Sigmoid colon (tissue), 7 donors: ENCODE data around the gene ZFP91. TPM values are rescaled to one million over a fixed set of nuclear protein-coding genes. Genes with fewer than 3 reads are reported as not detected.

Experiments used
- DNase-seq: peaks from one replicate; pipeline ENCODE4 v3.0.0-alpha.2; 2019
- H3K27ac ChIP-seq, 4 donors: fragments of 200-600 bp; sonication (generic); one replicate each; pipeline ENCODE4 v1.5.1; 2016 to 2019; ENCODE audit warnings: mild to moderate bottlenecking in 1 of 4
- H3K27me3 ChIP-seq, 3 donors: fragments of 200-600 bp; sonication (generic); one replicate each; pipeline ENCODE4 v1.5.1; 2019; ENCODE audit warnings: mild to moderate bottlenecking in 1 of 3
- H3K36me3 ChIP-seq, 4 donors: fragments of 200-600 bp; sonication (generic); one replicate each; pipeline ENCODE4 v1.5.1; 2016 to 2019
- H3K4me1 ChIP-seq, 4 donors: fragments of 200-600 bp; sonication (generic); one replicate each; pipeline ENCODE4 v1.5.1; 2017 to 2019
- H3K4me3 ChIP-seq, 4 donors: fragments of 200-600 bp; sonication (generic); one replicate each; pipeline ENCODE4 v1.5.1; 2017 to 2019; ENCODE audit warnings: mild to moderate bottlenecking in 2 of 4, moderate library complexity in 1 of 4
- H3K9me3 ChIP-seq, 4 donors: fragments of 200-600 bp in 3 of 4; sonication (generic) in 3 of 4; one replicate each; pipeline versions ENCODE4 v1.5.1 to v1.6.1; 2013 to 2019
- EP300 ChIP-seq, 4 donors: sonication (generic); formaldehyde crosslinking; IDR thresholded peaks; one replicate each; pipeline ENCODE4 v1.6.1; 2017; ENCODE audit warnings: antibody characterized with exemption in 4 of 4
- POLR2A ChIP-seq, 2 donors: fragments of 450-650 bp; IDR thresholded peaks; one replicate each; pipeline ENCODE4 v1.6.1; 2016; ENCODE audit warnings: antibody characterized with exemption in 2 of 2, mild to moderate bottlenecking in 2 of 2, moderate library complexity in 2 of 2
- POLR2AphosphoS5 ChIP-seq, 4 donors: sonication (generic); formaldehyde crosslinking; IDR thresholded peaks; one replicate each; pipeline ENCODE4 v1.6.1; 2017; ENCODE audit warnings: antibody characterized with exemption in 4 of 4
- WGBS, 2 donors: extraction: QIAGEN DNeasy Blood & Tissue Kit; methylation state at CpG; one replicate each; pipeline ENCODE4 v1.1.7; 2013; 5-methylcytosine and 5-hydroxymethylcytosine counted together
- intact Hi-C: fragments of 100-400 bp; cut with DNase I; formaldehyde crosslinking; loops from one replicate; pipeline ENCODE4 v1.15.1; 2023
- polyA plus RNA-seq, 3 donors: library from polyadenylated mRNA; stranded (reverse); fragments of 200-250 nt; gene quantifications; one replicate each; pipeline ENCODE4 v1.2.3, GENCODE V29; 2013
- total RNA-seq, 4 donors: library from RNA; depleted of rRNA; stranded (reverse); fragments of >200 nt; gene quantifications; one replicate each; pipeline ENCODE4 v1.1.0, GENCODE V29; 2016
- TF ChIP-seq, protein P1 (sequence below), 4 experiments: fragments of 450-650 bp in 3 of 4; fragments of 200-600 bp in 1 of 4; IDR thresholded peaks; one replicate each; pipeline ENCODE4 v1.5.1; 2016 to 2019; ENCODE audit warnings: antibody characterized with exemption in 4 of 4, mild to moderate bottlenecking in 3 of 4, moderate library complexity in 2 of 4
- donor health status: healthy with polysubstance abuse.
- donor health status: Bipolar disorder and iron deficiency.
- donor health status: healthy.

Gene ZFP91
- total and polyA plus RNA-seq, 7 donors, result 31.6 to 77.4 (median 68.4) TPM

DNA sequence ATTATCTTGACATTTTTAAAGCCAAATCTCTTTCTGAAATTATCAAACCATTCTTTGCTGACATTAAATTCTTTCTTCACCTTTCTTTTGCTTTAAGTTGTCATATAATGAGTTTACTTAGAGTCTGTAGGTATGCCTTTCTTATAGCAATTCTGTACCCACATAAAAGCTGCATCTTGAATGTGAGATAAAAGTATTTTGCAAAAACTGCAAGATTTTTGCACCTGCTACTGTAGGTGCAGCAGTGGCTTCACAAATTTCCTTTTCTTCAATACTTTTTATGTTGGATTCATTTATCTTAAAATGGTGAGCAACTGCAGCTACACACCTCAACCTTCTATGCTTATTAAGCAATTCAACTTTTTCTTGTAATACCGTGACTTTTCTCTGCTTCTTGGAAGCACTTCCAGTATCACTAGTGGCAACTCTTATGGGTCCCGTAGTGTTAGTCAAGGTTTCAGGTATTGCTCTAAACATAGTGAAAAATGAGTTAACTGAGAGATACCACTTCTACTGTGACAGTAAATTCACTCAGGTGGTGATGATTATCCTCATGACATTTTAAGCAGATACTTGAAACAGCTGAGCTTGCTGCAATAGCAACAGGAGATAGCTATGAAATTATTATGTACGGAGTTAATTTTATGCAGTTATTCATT, 18.8 kb downstream of the ZFP91 start:
- TF ChIP-seq, protein P1, sequence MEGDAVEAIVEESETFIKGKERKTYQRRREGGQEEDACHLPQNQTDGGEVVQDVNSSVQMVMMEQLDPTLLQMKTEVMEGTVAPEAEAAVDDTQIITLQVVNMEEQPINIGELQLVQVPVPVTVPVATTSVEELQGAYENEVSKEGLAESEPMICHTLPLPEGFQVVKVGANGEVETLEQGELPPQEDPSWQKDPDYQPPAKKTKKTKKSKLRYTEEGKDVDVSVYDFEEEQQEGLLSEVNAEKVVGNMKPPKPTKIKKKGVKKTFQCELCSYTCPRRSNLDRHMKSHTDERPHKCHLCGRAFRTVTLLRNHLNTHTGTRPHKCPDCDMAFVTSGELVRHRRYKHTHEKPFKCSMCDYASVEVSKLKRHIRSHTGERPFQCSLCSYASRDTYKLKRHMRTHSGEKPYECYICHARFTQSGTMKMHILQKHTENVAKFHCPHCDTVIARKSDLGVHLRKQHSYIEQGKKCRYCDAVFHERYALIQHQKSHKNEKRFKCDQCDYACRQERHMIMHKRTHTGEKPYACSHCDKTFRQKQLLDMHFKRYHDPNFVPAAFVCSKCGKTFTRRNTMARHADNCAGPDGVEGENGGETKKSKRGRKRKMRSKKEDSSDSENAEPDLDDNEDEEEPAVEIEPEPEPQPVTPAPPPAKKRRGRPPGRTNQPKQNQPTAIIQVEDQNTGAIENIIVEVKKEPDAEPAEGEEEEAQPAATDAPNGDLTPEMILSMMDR (IDR thresholded peaks at IDR 0.05), result no peak
- TF ChIP-seq POLR2A (IDR thresholded peaks at IDR 0.05), result no peak
- no peak for TF ChIP-seq EP300 (IDR thresholded peaks at IDR 0.05)
- no peak for TF ChIP-seq POLR2AphosphoS5 (IDR thresholded peaks at IDR 0.05)
- intact Hi-C loops, result no loop called here
- Histone ChIP-seq H3K27me3 (no peaks in the 10 kb centered on the region), H3K27ac (no peak overlapping the region), H3K4me3 (no peak overlapping the region), H3K36me3 (no peaks in the 10 kb centered on the region), H3K9me3 (no peaks in the 10 kb centered on the region), H3K4me1 (peaks cover 0 to 42% (median 26%) of the 10 kb centered on the region in 4 donors)
- 19 to 56% methylated on average over 3 of the region's 3 CpGs for WGBS, 2 donors
- DNase-seq, result no peak

DNA sequence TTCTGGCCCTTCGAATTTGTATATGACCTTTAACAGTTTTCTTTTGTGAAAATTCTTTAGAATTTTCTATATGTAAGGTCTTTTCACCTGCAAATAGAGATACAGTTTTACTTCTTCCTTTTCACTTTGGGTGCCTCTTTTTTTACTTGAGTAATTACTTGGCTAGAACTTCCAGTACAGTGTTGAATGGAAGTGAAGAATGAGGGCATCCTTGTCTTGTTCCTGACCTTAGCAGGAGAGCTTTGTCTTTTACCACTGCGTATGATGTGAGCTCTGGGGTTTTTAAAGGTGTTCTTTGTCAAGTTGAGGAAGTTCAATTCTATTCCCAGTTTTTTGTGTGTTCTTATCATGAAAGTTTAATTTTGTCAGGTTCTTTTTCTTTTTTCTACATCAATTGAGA, 21.6 kb downstream of the ZFP91 start:
- Histone ChIP-seq H3K27ac (no peak overlapping the region), H3K36me3 (no peaks in the 10 kb centered on the region), H3K4me1 (peaks cover 0 to 39% (median 15%) of the 10 kb centered on the region in 4 donors), H3K9me3 (no peaks in the 10 kb centered on the region), H3K27me3 (no peaks in the 10 kb centered on the region), H3K4me3 (no peak overlapping the region)
- intact Hi-C loops, result no loop called here
- TF ChIP-seq POLR2A (IDR thresholded peaks at IDR 0.05) (no peak), EP300 (IDR thresholded peaks at IDR 0.05) (no peak), POLR2AphosphoS5 (IDR thresholded peaks at IDR 0.05) (no peak)
- TF ChIP-seq, protein P1 (IDR thresholded peaks at IDR 0.05), result no peak
- 90 to 94% methylated on average over 2 of the region's 2 CpGs for WGBS, 2 donors
- no peak for DNase-seq

DNA sequence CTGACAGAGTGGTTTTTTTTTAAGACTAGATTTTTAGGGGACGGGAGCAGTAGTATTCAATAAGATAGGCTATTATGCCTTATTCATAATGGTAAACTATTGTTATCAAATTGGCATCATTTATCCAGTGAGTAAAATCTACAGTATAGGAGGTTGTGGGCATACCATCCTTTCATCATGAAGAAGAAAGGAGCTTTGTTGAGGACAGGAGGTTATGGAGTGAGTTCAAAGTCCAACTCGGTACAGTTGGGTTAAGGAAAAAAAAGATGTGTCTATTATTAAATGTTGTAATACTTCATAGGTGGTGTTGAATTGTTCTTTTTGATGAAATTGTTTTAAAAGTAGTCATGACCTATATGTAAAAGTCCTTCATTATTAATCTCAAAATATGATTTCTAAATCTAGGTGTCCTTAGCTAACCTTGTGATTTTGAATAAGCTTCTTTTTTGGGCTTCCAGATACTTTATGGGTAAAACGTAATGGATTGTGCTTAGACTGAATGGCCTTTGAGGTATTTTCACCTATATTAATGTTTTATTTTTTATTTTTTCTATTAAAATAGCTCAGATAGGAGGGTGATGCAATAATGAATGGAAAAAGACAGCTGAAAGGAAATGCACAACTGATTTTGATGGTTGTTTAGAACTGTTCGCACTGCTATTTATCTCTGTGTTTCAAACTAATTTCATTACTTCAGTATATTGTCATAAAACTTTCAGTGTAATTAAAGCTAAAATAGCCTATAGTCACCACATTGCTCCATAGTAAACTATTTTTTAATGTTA, 28.3 kb downstream of the ZFP91 start:
- TF ChIP-seq, protein P1 (IDR thresholded peaks at IDR 0.05), result no peak
- TF ChIP-seq EP300 (IDR thresholded peaks at IDR 0.05) (no peak), POLR2AphosphoS5 (IDR thresholded peaks at IDR 0.05) (no peak), POLR2A (IDR thresholded peaks at IDR 0.05) (no peak)
- Histone ChIP-seq H3K4me1 (peaks cover 0 to 27% (median 7%) of the 10 kb centered on the region in 4 donors), H3K9me3 (no peaks in the 10 kb centered on the region), H3K27me3 (no peaks in the 10 kb centered on the region), H3K36me3 (peaks cover 0 to 25% (median 9%) of the 10 kb centered on the region in 4 donors), H3K27ac (no peak overlapping the region), H3K4me3 (no peak overlapping the region)
- intact Hi-C loops, result no loop called here
- no peak for DNase-seq
- WGBS, 2 donors, result 69 to 81% methylated on average over 4 of the region's 4 CpGs

- Histone ChIP-seq H3K4me1 (peaks cover 0 to 27% (median 7%) of the 10 kb centered on the region in 4 donors), H3K4me3 (no peak overlapping the region), H3K9me3 (no peaks in the 10 kb centered on the region), H3K27ac (no peak overlapping the region), H3K36me3 (peaks cover 7 to 37% (median 20%) of the 10 kb centered on the region in 4 donors), H3K27me3 (no peaks in the 10 kb centered on the region)
- intact Hi-C loops, result no loop called here
- WGBS, 2 donors, result 88 to 95% methylated on average over 5 of the region's 5 CpGs
- DNase-seq, result no peak
- TF ChIP-seq POLR2AphosphoS5 (IDR thresholded peaks at IDR 0.05) (no peak), POLR2A (IDR thresholded peaks at IDR 0.05) (no peak), EP300 (IDR thresholded peaks at IDR 0.05) (no peak)
- TF ChIP-seq, protein P1 (IDR thresholded peaks at IDR 0.05), result no peak
Observed at GRCh38 chr11:58608331-58608730, 29.5 kb downstream of the ZFP91 start.
